HG03064 (cell line): ENCODE results near the gene DUSP28.

Source experiments
- ATAC-seq: cut with Tn5 transposase; IDR thresholded peaks from one replicate; pipeline ENCODE4 v1.9.1; 2021; ENCODE audit warnings: low read depth; ENCODE audit not compliant: unreplicated experiment

DUSP28 gene

GRCh38 chr2:240571314-240571973, 11.3 kb downstream of the DUSP28 start:
- ATAC-seq, result no peak

GRCh38 chr2:240572141-240573031, 12.2 kb downstream of the DUSP28 start:
- ATAC-seq, result no peak

- ATAC-seq, result no peak
Measured at GRCh38 chr2:240573071-240573515, 12.9 kb downstream of the DUSP28 start.

- no peak for ATAC-seq
Measured at GRCh38 chr2:240573516-240574385, 13.6 kb downstream of the DUSP28 start.

- no peak for ATAC-seq
Measured at GRCh38 chr2:240574386-240575100, 14.4 kb downstream of the DUSP28 start.

- ATAC-seq, result no peak
Measured at GRCh38 chr2:240575101-240575965, 15.2 kb downstream of the DUSP28 start.

GRCh38 chr2:240576036-240576435, 15.9 kb downstream of the DUSP28 start:
- ATAC-seq, result no peak

GRCh38 chr2:240576436-240577205, 16.5 kb downstream of the DUSP28 start:
- ATAC-seq, result no peak

GRCh38 chr2:240577281-240578109, 17.3 kb downstream of the DUSP28 start:
- no peak for ATAC-seq

GRCh38 chr2:240578110-240578450, 17.9 kb downstream of the DUSP28 start:
- no peak for ATAC-seq

GRCh38 chr2:240578488-240578887, 18.3 kb downstream of the DUSP28 start:
- ATAC-seq, result no peak

GRCh38 chr2:240579071-240579762, 19.1 kb downstream of the DUSP28 start:
- ATAC-seq, result no peak

- ATAC-seq, result no peak
Measured at GRCh38 chr2:240579771-240580614, 19.8 kb downstream of the DUSP28 start.

- ATAC-seq, result no peak
Measured at GRCh38 chr2:240581811-240582210, 21.7 kb downstream of the DUSP28 start.

- no peak for ATAC-seq
Measured at GRCh38 chr2:240582781-240583180, 22.6 kb downstream of the DUSP28 start.

GRCh38 chr2:240583774-240584173, 23.6 kb downstream of the DUSP28 start:
- ATAC-seq, result no peak
